Adrenal gland (tissue), 12 donors: ENCODE results near the gene SEMA3F. TPM values are rescaled to one million over a fixed set of nuclear protein-coding genes. Genes with fewer than 3 reads are reported as not detected.

Experiments
- DNase-seq, 7 donors: peaks; one replicate each; pipeline ENCODE4 v3.0.0-alpha.2; 2019 to 2020
- H3K27ac ChIP-seq, 5 donors: fragments of 200-600 bp; sonication (generic) in 4 of 5; 1 replicate in 3 of 5; 2 replicates in 2 of 5; pipeline versions ENCODE4 v1.5.1 to v1.8.0; 2016 to 2020; ENCODE audit warnings: mild to moderate bottlenecking in 1 of 5
- H3K27me3 ChIP-seq: fragments of 200-600 bp; 2 replicates; pipeline ENCODE4 v1.8.0; 2021
- H3K36me3 ChIP-seq, 2 donors: fragments of 200-600 bp; replicated peaks in 1 of 2; 1 replicate in 1 of 2; 2 replicates in 1 of 2; pipeline versions ENCODE4 v1.5.1 to v1.8.0; 2018 to 2022
- H3K4me1 ChIP-seq, 2 donors: fragments of 200-600 bp; replicated peaks in 1 of 2; 1 replicate in 1 of 2; 2 replicates in 1 of 2; pipeline versions ENCODE4 v1.5.1 to v1.8.0; 2018 to 2021
- H3K4me3 ChIP-seq, 4 donors: fragments of 200-600 bp; sonication (generic) in 3 of 4; one replicate each; pipeline ENCODE4 v1.5.1; 2016 to 2018
- H3K9me3 ChIP-seq, 3 donors: fragments of 200-600 bp; sonication (generic) in 1 of 3; replicated peaks in 1 of 3; 1 replicate in 2 of 3; 2 replicates in 1 of 3; pipeline versions ENCODE4 v1.5.1 to v1.8.0; 2016 to 2021
- CTCF ChIP-seq, 6 experiments: fragments of 450-650 bp in 4 of 6; fragments of 200-600 bp in 2 of 6; sonication (generic) in 1 of 6; IDR thresholded peaks; 1 replicate in 5 of 6; 2 replicates in 1 of 6; pipeline versions ENCODE4 v1.5.1 to v1.8.0; 2016 to 2021; ENCODE audit warnings: antibody characterized with exemption in 6 of 6, mild to moderate bottlenecking in 2 of 6, moderate library complexity in 1 of 6
- POLR2A ChIP-seq, 2 donors: fragments of 450-650 bp; IDR thresholded peaks; one replicate each; pipeline ENCODE4 v1.6.1; 2017; ENCODE audit warnings: antibody characterized with exemption in 2 of 2, mild to moderate bottlenecking in 2 of 2, moderate library complexity in 1 of 2
- WGBS, 4 donors: extraction: QIAGEN DNeasy Blood & Tissue Kit in 2 of 4; methylation state at CpG; one replicate each; pipeline versions ENCODE4 v1.1.5 to v1.1.7; 2013 to 2017; 5-methylcytosine and 5-hydroxymethylcytosine counted together
- intact Hi-C, 2 donors: fragments of 100-400 bp; cut with DNase I; formaldehyde crosslinking; loops; one replicate each; pipeline versions ENCODE4 v1.14.1 to v1.15.0; 2022 to 2023
- polyA plus RNA-seq, 3 donors: library from polyadenylated mRNA; stranded (reverse); fragments of 200-250 nt in 2 of 3; fragments of 350-450 nt in 1 of 3; fragmentation: Illumina TruSeq in 1 of 3; extraction: RNeasy Lipid Tissue Mini Kit (QIAGEN cat#74804) in 1 of 3; gene quantifications; one replicate each; pipeline ENCODE4 v1.2.3, GENCODE V29; 2013 to 2014
- total RNA-seq, 9 donors: library from RNA; depleted of rRNA in 4 of 9; stranded (reverse); fragments of >200 nt in 4 of 9; fragments of 120-200 nt in 1 of 9; fragmentation: NEBNext Ultra II Directional in 1 of 9; extraction: Animal tissue kit (Norgen Biotek cat#: 25700) in 1 of 9; gene quantifications; one replicate each; pipeline versions ENCODE4 v1.1.0 to v1.2.4, GENCODE V29; 2013 to 2023
- donor health status: healthy with polysubstance abuse.
- donor health status: Bipolar disorder and iron deficiency.
- donor health status: DM: yes; HTN: yes; CAD: no.
- donor health status: DM: no; HTN: no; CAD: no.
- donor health status: DM: no; HTN: no; CAD: no.
- donor health status: DM: yes; HTN: yes; CAD: no.

SEMA3F gene
- total and polyA plus RNA-seq, 12 donors = 1.6 to 21.1 (median 13.6) TPM

GRCh38 chr3:50172626-50173220 is 17.6 kb downstream of the SEMA3F start:
- Histone ChIP-seq H3K4me1 (peaks cover 0 to 5% of the 10 kb centered on the region in 2 donors), H3K27me3 (no peaks in the 10 kb centered on the region), H3K4me3 (no peak overlapping the region), H3K36me3 (no peaks in the 10 kb centered on the region), H3K27ac (no peak overlapping the region), H3K9me3 (no peaks in the 10 kb centered on the region)
- 28 to 99% (median 73%) methylated on average over 3 to 8 of the region's 8 CpGs for WGBS, 4 donors
- TF ChIP-seq POLR2A (IDR thresholded peaks at IDR 0.05) (no peak), CTCF (IDR thresholded peaks at IDR 0.05) (no peak)
- intact Hi-C loops = no loop called here
- DNase-seq = no peak

- Histone ChIP-seq H3K27ac (no peak overlapping the region), H3K27me3 (no peaks in the 10 kb centered on the region), H3K36me3 (no peaks in the 10 kb centered on the region), H3K4me3 (no peak overlapping the region), H3K9me3 (no peaks in the 10 kb centered on the region), H3K4me1 (peaks cover 0 to 5% of the 10 kb centered on the region in 2 donors)
- WGBS, 4 donors = 13 to 63% (median 56%) methylated on average over 5 to 29 of the region's 29 CpGs
- peak in 1 of 7 donors; percentile 44 for DNase-seq
- TF ChIP-seq CTCF (IDR thresholded peaks at IDR 0.05) (no peak), POLR2A (IDR thresholded peaks at IDR 0.05) (no peak)
- intact Hi-C loops = no loop called here
Observed at GRCh38 chr3:50173685-50174516, 18.8 kb downstream of the SEMA3F start.

DNA sequence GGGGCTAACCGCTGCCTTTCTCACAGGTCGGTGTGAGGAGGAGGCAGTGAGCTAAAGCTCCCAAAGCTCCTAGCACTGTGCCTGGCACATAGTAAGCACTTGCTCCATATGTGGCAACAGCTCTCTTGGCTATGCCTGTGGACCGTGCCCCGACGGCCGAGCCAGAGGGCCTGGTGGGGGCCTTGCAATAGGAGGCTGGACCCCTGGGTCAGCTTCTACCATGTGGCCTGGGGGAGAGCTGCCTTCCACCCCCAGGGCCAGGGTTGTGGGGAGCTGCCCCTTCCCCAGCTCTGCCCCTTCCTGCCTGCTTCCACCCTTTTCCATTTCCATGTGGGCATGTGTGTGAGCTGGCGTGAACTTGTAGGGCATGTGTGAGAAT is 19.4 kb downstream of the SEMA3F start:
- no peaks in the 10 kb centered on the region for H3K27me3 ChIP-seq
- no peak for TF ChIP-seq POLR2A (IDR thresholded peaks at IDR 0.05)
- no peak for TF ChIP-seq CTCF (IDR thresholded peaks at IDR 0.05)
- no peak overlapping the region for H3K4me3 ChIP-seq
- H3K9me3 ChIP-seq = no peaks in the 10 kb centered on the region
- no peak for DNase-seq
- intact Hi-C loops = no loop called here
- WGBS, 4 donors = 94 to 100% (median 96%) methylated on average over 2 to 7 of the region's 7 CpGs
- H3K27ac ChIP-seq = no peak overlapping the region
- peaks cover 0 to 5% of the 10 kb centered on the region in 2 donors for H3K4me1 ChIP-seq
- no peaks in the 10 kb centered on the region for H3K36me3 ChIP-seq

DNA sequence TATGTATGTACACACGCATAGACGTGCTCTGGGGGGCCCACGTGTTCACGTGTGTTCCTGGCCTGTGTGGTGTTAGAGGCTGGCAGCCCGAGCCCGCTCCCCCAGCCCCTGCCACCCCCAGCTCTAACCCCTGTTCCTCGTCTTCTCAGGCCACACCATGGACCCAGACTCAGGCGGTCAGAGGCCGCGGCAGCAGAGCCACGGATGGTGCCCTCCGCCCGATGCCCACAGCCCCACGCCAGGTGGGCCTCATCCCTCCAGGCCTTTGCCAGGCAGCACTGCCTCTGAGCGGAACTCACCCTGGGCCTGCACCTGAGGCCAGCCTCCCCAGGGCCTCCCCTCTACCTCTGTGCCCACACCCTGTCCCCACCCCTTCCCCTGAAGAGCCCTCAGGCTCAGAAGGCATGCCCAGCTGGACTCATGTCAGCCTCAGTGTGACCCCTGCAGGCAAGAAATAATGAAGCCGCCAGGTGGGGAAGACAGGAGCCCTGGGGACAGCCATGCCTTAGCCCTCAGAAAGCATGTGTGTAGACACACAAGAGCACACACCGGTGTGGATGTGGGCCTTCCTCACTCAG is 19.9 kb downstream of the SEMA3F start:
- Histone ChIP-seq H3K9me3 (no peaks in the 10 kb centered on the region), H3K36me3 (no peaks in the 10 kb centered on the region), H3K27me3 (no peaks in the 10 kb centered on the region), H3K27ac (no peak overlapping the region), H3K4me3 (no peak overlapping the region), H3K4me1 (peaks cover 0 to 5% of the 10 kb centered on the region in 2 donors)
- WGBS, 4 donors = 84 to 97% (median 92%) methylated on average over 8 to 17 of the region's 17 CpGs
- no peak for DNase-seq
- TF ChIP-seq CTCF (IDR thresholded peaks at IDR 0.05) (no peak), POLR2A (IDR thresholded peaks at IDR 0.05) (no peak)
- intact Hi-C loops = no loop called here
